HEK293 (cell line): ENCODE results near the gene RNF43.

Source experiments
- CTCF ChIA-PET: fragments of 350-600 bp; formaldehyde crosslinking; extraction: SDS; loops from one replicate; lab custom pipeline; 2021; ENCODE audit warnings: antibody characterized with exemption; lab: Yijun Ruan, JAX
- POLR2A ChIA-PET: fragments of 300-600 bp; formaldehyde crosslinking; extraction: SDS; loops from one replicate; lab custom pipeline; 2020; ENCODE audit warnings: antibody characterized with exemption, inconsistent platforms; lab: Yijun Ruan, JAX
- H3K27ac ChIP-seq: fragments of 200-500 bp; sonication (Bioruptor generic); 2 replicates; pipeline ENCODE4 v1.5.1; 2014; ENCODE audit warnings: low read depth, low read length, control low read depth, inconsistent platforms; ENCODE audit errors: extremely low read depth
- H3K36me3 ChIP-seq, 2 experiments: fragments of 200-500 bp in 1 of 2; sonication (Bioruptor generic) in 1 of 2; 1 replicate in 1 of 2; 2 replicates in 1 of 2; pipeline ENCODE4 v1.5.1; 2014 to 2017; ENCODE audit warnings: inconsistent platforms in 2 of 2, low read length in 2 of 2; ENCODE audit not compliant: control insufficient read depth in 2 of 2, insufficient read depth in 1 of 2
- H3K4me1 ChIP-seq: fragments of 200-500 bp; sonication (Bioruptor generic); 2 replicates; pipeline ENCODE4 v1.5.1; 2014; ENCODE audit warnings: mild to moderate bottlenecking, low read length, inconsistent platforms; ENCODE audit not compliant: control insufficient read depth, insufficient read depth
- H3K4me3 ChIP-seq: 2 replicates; pipeline ENCODE4 v1.5.1; 2011; ENCODE audit warnings: low read depth, mild to moderate bottlenecking, control low read depth, low read length, moderate library complexity
- H3K9me3 ChIP-seq: fragments of 200-500 bp; sonication (Bioruptor generic); 2 replicates; pipeline ENCODE4 v1.5.1; 2014; ENCODE audit warnings: low read depth, low read length, inconsistent platforms; ENCODE audit not compliant: control insufficient read depth, insufficient read depth
- EGR2 ChIP-seq: fragments of 450-650 bp; formaldehyde crosslinking; IDR thresholded peaks from 2 replicates; pipeline ENCODE4 v1.5.1; 2016; ENCODE audit warnings: low read depth, missing biosample characterization, missing genetic modification characterization
- FEZF1 ChIP-seq: fragments of 450-650 bp; formaldehyde crosslinking; IDR thresholded peaks from 2 replicates; pipeline ENCODE4 v1.5.1; 2016; ENCODE audit warnings: missing biosample characterization, missing genetic modification characterization
- GLI4 ChIP-seq: fragments of 450-650 bp; formaldehyde crosslinking; IDR thresholded peaks from 2 replicates; pipeline ENCODE4 v1.5.1; 2016; ENCODE audit warnings: missing biosample characterization, missing genetic modification characterization
- IKZF3 ChIP-seq: fragments of 450-650 bp; IDR thresholded peaks from 2 replicates; pipeline ENCODE4 v1.5.0; 2018; ENCODE audit warnings: missing biosample characterization, mild to moderate bottlenecking, missing genetic modification characterization, moderate library complexity
- KLF7 ChIP-seq: fragments of 450-650 bp; formaldehyde crosslinking; IDR thresholded peaks from 2 replicates; pipeline ENCODE4 v1.5.1; 2016; ENCODE audit warnings: missing biosample characterization, missing genetic modification characterization, borderline replicate concordance
- MZF1 ChIP-seq: fragments of 450-650 bp; formaldehyde crosslinking; IDR thresholded peaks from 2 replicates; pipeline ENCODE4 v1.5.1; 2017; ENCODE audit warnings: missing biosample characterization, missing genetic modification characterization, borderline replicate concordance
- PRDM1 ChIP-seq: fragments of 450-650 bp; formaldehyde crosslinking; IDR thresholded peaks from 2 replicates; pipeline ENCODE4; 2016; ENCODE audit warnings: missing biosample characterization, missing genetic modification characterization
- SETDB1 ChIP-seq: IDR thresholded peaks from one replicate; pipeline ENCODE4 v1.6.1; 2017; ENCODE audit warnings: mild to moderate bottlenecking, low read length, moderate library complexity, mixed read lengths; ENCODE audit not compliant: insufficient read length
- TRIM28 ChIP-seq: IDR thresholded peaks from 2 replicates; pipeline ENCODE4 v1.6.1; 2011; ENCODE audit warnings: low read length, control low read depth, borderline replicate concordance
- ZBTB1 ChIP-seq: fragments of 450-650 bp; formaldehyde crosslinking; IDR thresholded peaks from 2 replicates; pipeline ENCODE4 v1.5.1; 2016; ENCODE audit warnings: missing biosample characterization, missing genetic modification characterization
- ZBTB17 ChIP-seq: fragments of 450-650 bp; formaldehyde crosslinking; IDR thresholded peaks from 2 replicates; pipeline ENCODE4 v1.5.1; 2016; ENCODE audit warnings: missing biosample characterization, missing genetic modification characterization
- ZBTB49 ChIP-seq: fragments of 450-650 bp; formaldehyde crosslinking; IDR thresholded peaks from 2 replicates; pipeline ENCODE4 v1.5.1; 2016; ENCODE audit warnings: missing biosample characterization, missing genetic modification characterization, low read depth
- ZBTB6 ChIP-seq: fragments of 450-650 bp; formaldehyde crosslinking; IDR thresholded peaks from 2 replicates; pipeline ENCODE4 v1.5.1; 2017; ENCODE audit warnings: missing biosample characterization, missing genetic modification characterization
- ZFP37 ChIP-seq: fragments of 450-650 bp; formaldehyde crosslinking; IDR thresholded peaks from 2 replicates; pipeline ENCODE4 v1.5.1; 2016; ENCODE audit warnings: missing biosample characterization, missing genetic modification characterization
- ZNF169 ChIP-seq: fragments of 450-650 bp; formaldehyde crosslinking; IDR thresholded peaks from 2 replicates; pipeline ENCODE4 v1.5.1; 2016; ENCODE audit warnings: missing biosample characterization, missing genetic modification characterization
- ZNF223 ChIP-seq: fragments of 450-650 bp; formaldehyde crosslinking; IDR thresholded peaks from 2 replicates; pipeline ENCODE4 v1.5.1; 2016; ENCODE audit warnings: missing biosample characterization, missing genetic modification characterization
- ZNF239 ChIP-seq: fragments of 450-650 bp; formaldehyde crosslinking; IDR thresholded peaks from 2 replicates; pipeline ENCODE4 v1.5.1; 2016; ENCODE audit warnings: missing biosample characterization, missing genetic modification characterization
- ZNF416 ChIP-seq: fragments of 450-650 bp; formaldehyde crosslinking; IDR thresholded peaks from 2 replicates; pipeline ENCODE4 v1.5.1; 2016; ENCODE audit warnings: missing biosample characterization, missing genetic modification characterization
- ZNF426 ChIP-seq: fragments of 450-650 bp; formaldehyde crosslinking; IDR thresholded peaks from 2 replicates; pipeline ENCODE4 v1.5.1; 2017; ENCODE audit warnings: missing biosample characterization, missing genetic modification characterization, mild to moderate bottlenecking, inconsistent platforms, moderate library complexity
- ZNF473 ChIP-seq: fragments of 450-650 bp; formaldehyde crosslinking; IDR thresholded peaks from 2 replicates; pipeline ENCODE4 v1.5.1; 2017; ENCODE audit warnings: missing biosample characterization, missing genetic modification characterization
- ZNF555 ChIP-seq: fragments of 450-650 bp; formaldehyde crosslinking; conservative IDR thresholded peaks from 2 replicates; pipeline ENCODE4 v1.5.1; 2017; ENCODE audit warnings: missing biosample characterization, mild to moderate bottlenecking, missing genetic modification characterization, inconsistent platforms
- ZNF571 ChIP-seq: fragments of 450-650 bp; formaldehyde crosslinking; IDR thresholded peaks from 2 replicates; pipeline ENCODE4 v1.5.0; 2017; ENCODE audit warnings: missing biosample characterization, missing genetic modification characterization
- ZNF610 ChIP-seq: fragments of 450-650 bp; formaldehyde crosslinking; IDR thresholded peaks from 2 replicates; pipeline ENCODE4 v1.5.1; 2016; ENCODE audit warnings: missing biosample characterization, missing genetic modification characterization, borderline replicate concordance
- ZNF629 ChIP-seq: fragments of 450-650 bp; formaldehyde crosslinking; IDR thresholded peaks from 2 replicates; pipeline ENCODE4 v1.5.1; 2017; ENCODE audit warnings: missing biosample characterization, missing genetic modification characterization
- ZNF664 ChIP-seq: fragments of 450-650 bp; formaldehyde crosslinking; IDR thresholded peaks from 2 replicates; pipeline ENCODE4 v1.5.1; 2016; ENCODE audit warnings: missing biosample characterization, missing genetic modification characterization
- ZXDB ChIP-seq: fragments of 450-650 bp; formaldehyde crosslinking; IDR thresholded peaks from 2 replicates; pipeline ENCODE4 v1.5.1; 2016; ENCODE audit warnings: missing biosample characterization, missing genetic modification characterization
- TF ChIP-seq, protein P1 (sequence below): IDR thresholded peaks from 2 replicates; pipeline ENCODE4 v1.6.1; 2011; ENCODE audit warnings: mild to moderate bottlenecking, low read depth, low read length, borderline replicate concordance
- TF ChIP-seq, protein P2 (sequence below): fragments of 450-650 bp; formaldehyde crosslinking; IDR thresholded peaks from 2 replicates; pipeline ENCODE4 v1.5.1; 2016; ENCODE audit warnings: missing biosample characterization, missing genetic modification characterization
- TF ChIP-seq, protein P3 (sequence below): fragments of 450-650 bp; formaldehyde crosslinking; IDR thresholded peaks from 2 replicates; pipeline ENCODE4 v1.5.1; 2016; ENCODE audit warnings: missing biosample characterization, missing genetic modification characterization
- TF ChIP-seq, protein P4 (sequence below): fragments of 450-650 bp; IDR thresholded peaks from 2 replicates; pipeline ENCODE4 v1.5.1; 2018; ENCODE audit warnings: missing biosample characterization, missing genetic modification characterization

Gene RNF43

GRCh38 chr17:58385359-58385899 is 31.9 kb downstream of the RNF43 start:
- ChIA-PET POLR2A (interaction anchor here (1.5 to 1.6 kb wide), 2 partner anchors 32 to 33 kb away, joined by 4 to 6 read pairs; partner anchors contain the start of genes RNF43 and SUPT4H1), CTCF (interaction anchor here (0.6 to 1.4 kb wide), 3 partner anchors 32 to 480 kb away, joined by 3 to 5 read pairs (median 4); partner anchors contain the start of gene RNF43)
- Histone ChIP-seq H3K4me3 (no peak overlapping the region), H3K36me3 (no peaks in the 10 kb centered on the region), H3K4me1 (peaks cover 38% of the 10 kb centered on the region), H3K9me3 (no peaks in the 10 kb centered on the region), H3K27ac (no peak overlapping the region)
- TF ChIP-seq ZBTB1 (tag by site-specific recombination): no peak
- TF ChIP-seq ZXDB (tag by site-specific recombination): peak; percentile 24; the same call in 1 of the 2 replicates
- TF ChIP-seq SETDB1: peak; percentile 25
- no peak for TF ChIP-seq ZNF416 (tag by site-specific recombination)
- no peak for TF ChIP-seq ZNF473
- no peak for TF ChIP-seq KLF7 (tag by site-specific recombination)
- TF ChIP-seq ZNF555 (tag by site-specific recombination): no peak
- TF ChIP-seq, protein P1, sequence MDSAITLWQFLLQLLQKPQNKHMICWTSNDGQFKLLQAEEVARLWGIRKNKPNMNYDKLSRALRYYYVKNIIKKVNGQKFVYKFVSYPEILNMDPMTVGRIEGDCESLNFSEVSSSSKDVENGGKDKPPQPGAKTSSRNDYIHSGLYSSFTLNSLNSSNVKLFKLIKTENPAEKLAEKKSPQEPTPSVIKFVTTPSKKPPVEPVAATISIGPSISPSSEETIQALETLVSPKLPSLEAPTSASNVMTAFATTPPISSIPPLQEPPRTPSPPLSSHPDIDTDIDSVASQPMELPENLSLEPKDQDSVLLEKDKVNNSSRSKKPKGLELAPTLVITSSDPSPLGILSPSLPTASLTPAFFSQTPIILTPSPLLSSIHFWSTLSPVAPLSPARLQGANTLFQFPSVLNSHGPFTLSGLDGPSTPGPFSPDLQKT: no peak
- TF ChIP-seq GLI4 (tag by site-specific recombination): no peak
- TF ChIP-seq, protein P2, sequence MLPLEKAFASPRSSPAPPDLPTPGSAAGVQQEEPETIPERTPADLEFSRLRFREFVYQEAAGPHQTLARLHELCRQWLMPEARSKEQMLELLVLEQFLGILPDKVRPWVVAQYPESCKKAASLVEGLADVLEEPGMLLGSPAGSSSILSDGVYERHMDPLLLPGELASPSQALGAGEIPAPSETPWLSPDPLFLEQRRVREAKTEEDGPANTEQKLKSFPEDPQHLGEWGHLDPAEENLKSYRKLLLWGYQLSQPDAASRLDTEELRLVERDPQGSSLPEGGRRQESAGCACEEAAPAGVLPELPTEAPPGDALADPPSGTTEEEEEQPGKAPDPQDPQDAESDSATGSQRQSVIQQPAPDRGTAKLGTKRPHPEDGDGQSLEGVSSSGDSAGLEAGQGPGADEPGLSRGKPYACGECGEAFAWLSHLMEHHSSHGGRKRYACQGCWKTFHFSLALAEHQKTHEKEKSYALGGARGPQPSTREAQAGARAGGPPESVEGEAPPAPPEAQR (tag by site-specific recombination): no peak
- TF ChIP-seq ZBTB6 (tag by site-specific recombination): no peak
- no peak for TF ChIP-seq ZBTB49 (tag by site-specific recombination)
- no peak for TF ChIP-seq EGR2 (tag by site-specific recombination)
- TF ChIP-seq ZNF169: no peak
- peak; percentile 34; the same call in 1 of the 2 replicates for TF ChIP-seq MZF1 (tag by site-specific recombination)
- no peak for TF ChIP-seq IKZF3 (tag by site-specific recombination)
- no peak for TF ChIP-seq ZNF426
- TF ChIP-seq ZNF610 (tag by site-specific recombination): no peak
- TF ChIP-seq, protein P3, sequence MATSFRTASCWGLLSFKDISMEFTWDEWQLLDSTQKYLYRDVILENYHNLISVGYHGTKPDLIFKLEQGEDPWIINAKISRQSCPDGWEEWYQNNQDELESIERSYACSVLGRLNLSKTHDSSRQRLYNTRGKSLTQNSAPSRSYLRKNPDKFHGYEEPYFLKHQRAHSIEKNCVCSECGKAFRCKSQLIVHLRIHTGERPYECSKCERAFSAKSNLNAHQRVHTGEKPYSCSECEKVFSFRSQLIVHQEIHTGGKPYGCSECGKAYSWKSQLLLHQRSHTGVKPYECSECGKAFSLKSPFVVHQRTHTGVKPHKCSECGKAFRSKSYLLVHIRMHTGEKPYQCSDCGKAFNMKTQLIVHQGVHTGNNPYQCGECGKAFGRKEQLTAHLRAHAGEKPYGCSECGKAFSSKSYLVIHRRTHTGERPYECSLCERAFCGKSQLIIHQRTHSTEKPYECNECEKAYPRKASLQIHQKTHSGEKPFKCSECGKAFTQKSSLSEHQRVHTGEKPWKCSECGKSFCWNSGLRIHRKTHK (tag by site-specific recombination): no peak
- no peak for TF ChIP-seq FEZF1 (tag by site-specific recombination)
- no peak for TF ChIP-seq ZNF629 (tag by site-specific recombination)
- TF ChIP-seq ZNF571 (tag by site-specific recombination): no peak
- TF ChIP-seq TRIM28: no peak
- no peak for TF ChIP-seq PRDM1 (tag by site-specific recombination)
- no peak for TF ChIP-seq ZNF664 (tag by site-specific recombination)
- TF ChIP-seq ZNF239 (tag by site-specific recombination): no peak
- TF ChIP-seq, protein P4, sequence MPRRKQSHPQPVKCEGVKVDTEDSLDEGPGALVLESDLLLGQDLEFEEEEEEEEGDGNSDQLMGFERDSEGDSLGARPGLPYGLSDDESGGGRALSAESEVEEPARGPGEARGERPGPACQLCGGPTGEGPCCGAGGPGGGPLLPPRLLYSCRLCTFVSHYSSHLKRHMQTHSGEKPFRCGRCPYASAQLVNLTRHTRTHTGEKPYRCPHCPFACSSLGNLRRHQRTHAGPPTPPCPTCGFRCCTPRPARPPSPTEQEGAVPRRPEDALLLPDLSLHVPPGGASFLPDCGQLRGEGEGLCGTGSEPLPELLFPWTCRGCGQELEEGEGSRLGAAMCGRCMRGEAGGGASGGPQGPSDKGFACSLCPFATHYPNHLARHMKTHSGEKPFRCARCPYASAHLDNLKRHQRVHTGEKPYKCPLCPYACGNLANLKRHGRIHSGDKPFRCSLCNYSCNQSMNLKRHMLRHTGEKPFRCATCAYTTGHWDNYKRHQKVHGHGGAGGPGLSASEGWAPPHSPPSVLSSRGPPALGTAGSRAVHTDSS: no peak
- TF ChIP-seq ZNF223 (tag by site-specific recombination): no peak
- TF ChIP-seq ZFP37 (tag by site-specific recombination): no peak
- peak; percentile 52; the same call in 1 of the 2 replicates for TF ChIP-seq ZBTB17 (tag by site-specific recombination)
